ENCODE results near the gene CPB2.

Gene CPB2

DNA sequence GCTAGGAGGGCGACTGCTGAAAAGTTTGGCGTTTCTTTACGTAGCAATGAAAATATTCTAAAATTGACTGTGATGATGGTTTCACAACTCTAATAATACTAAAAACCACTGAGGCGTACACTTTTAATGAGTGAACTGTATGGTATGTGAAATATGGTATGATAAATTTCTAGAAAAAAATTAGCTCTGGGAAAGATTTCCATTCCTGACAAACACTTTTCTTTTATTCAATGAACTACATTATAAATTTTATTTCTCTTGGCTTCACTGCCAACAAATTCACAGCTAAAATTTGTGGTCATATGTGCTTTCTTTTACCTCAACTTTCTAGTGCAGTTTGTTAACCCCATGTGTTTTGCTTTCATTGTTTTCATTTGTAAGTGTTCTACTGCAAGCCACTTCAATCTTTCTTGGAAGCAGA lies 63.4 kb downstream of the CPB2 start:
- Histone ChIP-seq H3K9me3 (no peaks in the 10 kb centered on the region), H3K27me3 (ENCODE audit: low read depth) (no peaks in the 10 kb centered on the region), H3K4me1 (no peaks in the 10 kb centered on the region), H3K4me3 (no peak overlapping the region), H3K36me3 (replicated peaks) (peaks cover 8% of the 10 kb centered on the region)
- in situ Hi-C loops (cut with MboI; ENCODE audit: low sequenced_read_pairs), result no loop called here
- DNase-seq (ENCODE audit: low spot score in 2 of 2), result no peak

DNA sequence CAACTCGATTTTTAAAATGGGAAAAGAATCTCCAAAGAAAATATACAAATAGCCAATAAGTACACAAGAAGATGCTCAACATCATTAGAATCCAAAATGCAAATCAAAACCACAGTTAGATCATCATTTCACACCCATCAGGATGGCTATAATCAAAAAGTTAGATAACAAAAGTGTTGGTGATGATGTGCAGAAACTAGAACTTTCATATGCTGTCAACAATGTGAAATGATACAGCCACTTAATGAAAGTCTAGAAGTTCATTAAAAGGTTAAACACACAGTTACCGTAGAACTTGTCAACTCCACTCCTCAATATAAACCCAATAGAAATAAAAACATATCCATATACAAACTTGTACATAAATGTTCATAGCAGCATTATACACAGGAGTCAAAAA lies 64.1 kb downstream of the CPB2 start:
- Histone ChIP-seq H3K36me3 (replicated peaks) (peaks cover 8% of the 10 kb centered on the region), H3K9me3 (no peaks in the 10 kb centered on the region), H3K4me1 (no peaks in the 10 kb centered on the region), H3K27me3 (ENCODE audit: low read depth) (no peaks in the 10 kb centered on the region), H3K4me3 (no peak overlapping the region)
- no peak for DNase-seq (ENCODE audit: low spot score in 2 of 2)
- in situ Hi-C loops (cut with MboI; ENCODE audit: low sequenced_read_pairs), result no loop called here

DNA sequence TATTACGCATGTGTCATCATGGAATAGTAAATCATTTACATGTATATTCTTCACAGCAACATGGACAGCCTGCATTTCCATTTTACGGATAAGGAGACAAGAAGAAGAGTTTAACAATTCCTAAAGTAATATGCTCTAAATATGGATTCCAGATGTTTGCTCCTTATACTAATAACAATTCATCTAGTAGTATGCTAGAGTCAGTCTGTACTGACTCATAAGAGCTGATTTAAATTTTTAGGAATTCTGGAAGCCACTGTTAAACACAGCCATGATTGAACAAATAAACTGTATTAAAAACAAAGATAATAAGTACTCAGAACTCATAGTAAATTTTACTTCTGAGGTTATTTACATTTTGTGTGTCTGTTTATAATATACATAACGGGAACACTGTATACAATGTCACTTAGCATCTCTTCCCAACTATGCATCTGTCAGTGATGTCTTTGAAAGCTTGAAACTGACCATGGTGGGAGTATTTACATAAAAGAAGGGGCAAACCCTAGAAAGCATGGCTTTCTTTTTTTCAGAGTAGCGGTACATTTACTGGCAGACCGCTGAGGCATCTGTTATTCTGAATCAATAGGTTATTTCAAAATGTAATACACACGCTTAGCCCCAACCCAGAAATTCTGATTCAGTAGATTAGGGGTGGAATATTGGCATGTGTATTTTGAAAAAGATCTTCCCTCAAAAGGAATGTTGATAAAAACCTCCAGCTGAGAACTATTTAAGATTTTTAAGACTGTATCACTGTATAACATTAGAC lies 65.2 kb downstream of the CPB2 start:
- in situ Hi-C loops (cut with MboI; ENCODE audit: low sequenced_read_pairs), result no loop called here
- no peak overlapping the region for H3K4me3 ChIP-seq
- H3K36me3 ChIP-seq (replicated peaks), result peaks cover 8% of the 10 kb centered on the region
- no peak for DNase-seq (ENCODE audit: low spot score in 2 of 2)
- no peaks in the 10 kb centered on the region for H3K9me3 ChIP-seq
- H3K27me3 ChIP-seq (ENCODE audit: low read depth), result no peaks in the 10 kb centered on the region
- no peaks in the 10 kb centered on the region for H3K4me1 ChIP-seq

DNA sequence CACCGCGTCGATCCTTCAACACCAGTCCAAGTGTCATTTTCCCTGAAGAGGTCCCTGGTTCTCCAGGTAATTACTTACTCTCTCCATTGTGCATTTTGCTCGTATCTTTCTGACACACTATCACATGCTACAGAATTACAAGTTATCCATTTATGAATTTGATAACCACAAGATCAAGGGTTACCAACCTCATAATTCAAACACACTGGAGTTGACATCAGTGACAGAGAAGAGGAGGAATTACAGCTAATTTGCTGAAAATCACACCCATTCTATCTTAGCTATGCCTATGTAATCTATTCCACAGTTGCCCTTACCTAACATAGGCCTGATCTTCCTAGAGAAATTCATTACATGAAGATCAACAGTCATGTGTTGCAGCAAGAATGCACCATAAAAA lies 66.5 kb downstream of the CPB2 start:
- H3K27me3 ChIP-seq (ENCODE audit: low read depth), result no peaks in the 10 kb centered on the region
- in situ Hi-C loops (cut with MboI; ENCODE audit: low sequenced_read_pairs), result no loop called here
- peaks cover 8% of the 10 kb centered on the region for H3K36me3 ChIP-seq (replicated peaks)
- H3K4me3 ChIP-seq, result no peak overlapping the region
- DNase-seq (ENCODE audit: low spot score in 2 of 2), result no peak
- no peaks in the 10 kb centered on the region for H3K9me3 ChIP-seq
- no peaks in the 10 kb centered on the region for H3K4me1 ChIP-seq

DNA sequence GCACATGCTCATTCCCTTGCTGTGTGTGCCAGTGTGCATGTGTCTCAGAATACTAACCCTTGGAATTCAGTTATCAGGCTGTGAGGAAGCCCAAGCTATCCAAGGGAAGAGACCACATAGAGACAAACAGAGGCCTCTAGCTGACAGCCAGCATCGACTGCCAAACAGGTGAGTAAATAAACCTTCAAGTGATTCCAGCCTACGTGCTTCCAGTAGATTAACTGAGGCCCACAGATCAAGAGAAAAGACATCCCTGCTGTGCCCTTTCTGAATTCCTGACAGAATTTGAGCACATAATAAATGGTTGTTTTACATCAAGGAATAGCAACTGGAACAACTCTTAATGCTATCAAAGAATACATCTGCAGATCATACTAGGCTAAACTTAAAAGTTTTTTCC lies 69.8 kb downstream of the CPB2 start:
- in situ Hi-C loops (cut with MboI; ENCODE audit: low sequenced_read_pairs), result no loop called here
- Histone ChIP-seq H3K36me3 (replicated peaks) (no peaks in the 10 kb centered on the region; the same call in 1 of the 2 replicates), H3K27me3 (ENCODE audit: low read depth) (no peaks in the 10 kb centered on the region), H3K4me3 (no peak overlapping the region), H3K4me1 (no peaks in the 10 kb centered on the region), H3K9me3 (peaks cover 4% of the 10 kb centered on the region)
- no peak for DNase-seq (ENCODE audit: low spot score in 2 of 2)

DNA sequence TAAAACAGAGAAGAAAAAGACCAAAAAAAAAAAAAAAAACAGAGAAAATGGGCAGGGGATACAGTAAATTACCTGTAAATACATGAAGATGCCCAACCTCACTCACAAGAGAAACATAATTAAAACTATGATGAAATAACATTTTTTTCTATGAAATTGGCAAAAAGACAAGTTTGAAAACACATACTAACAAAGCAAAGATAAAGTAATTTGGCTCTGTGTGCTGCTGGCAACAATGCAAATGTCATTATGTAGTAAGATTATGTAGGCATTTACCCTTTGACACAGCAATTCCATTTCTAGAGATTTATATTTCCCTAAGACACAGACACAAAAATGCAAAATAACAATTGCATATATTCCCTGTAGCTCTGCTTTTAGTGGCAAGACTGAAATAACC lies 72.5 kb downstream of the CPB2 start:
- H3K4me3 ChIP-seq, result no peak overlapping the region

DNA sequence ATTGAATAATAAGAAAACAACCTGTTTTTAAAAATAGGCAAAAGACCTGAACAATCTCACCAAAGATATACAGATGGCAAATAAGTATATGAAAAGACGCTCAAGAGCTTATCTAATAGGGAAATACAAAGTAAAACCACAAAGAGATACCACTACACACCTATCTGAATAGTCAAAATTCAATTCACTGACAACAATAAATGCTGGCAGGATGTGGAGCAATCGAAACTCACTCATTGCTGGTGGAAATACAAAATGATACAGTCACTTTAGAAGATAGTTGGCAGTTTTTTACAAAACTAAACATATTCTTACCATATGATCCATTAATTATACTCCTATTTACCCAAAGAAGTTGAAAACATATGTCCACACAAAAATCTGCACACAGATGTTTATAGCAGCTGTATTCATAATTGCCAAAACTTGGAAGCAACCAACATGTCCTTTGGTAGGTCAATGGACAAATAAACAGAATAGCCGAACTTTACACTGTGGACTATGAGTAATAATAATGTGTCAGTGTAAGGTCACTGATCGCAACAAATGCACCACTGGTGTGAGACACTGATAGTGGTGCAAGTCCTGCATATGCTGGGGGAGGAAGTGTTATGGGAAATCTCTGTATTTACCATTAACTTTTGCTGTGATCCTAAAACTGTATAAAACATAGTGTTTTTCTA lies 73.1 kb downstream of the CPB2 start:
- no peak overlapping the region for H3K4me3 ChIP-seq
- peaks cover 7% of the 10 kb centered on the region for H3K4me1 ChIP-seq
- no peaks in the 10 kb centered on the region for H3K27me3 ChIP-seq (ENCODE audit: low read depth)
- H3K9me3 ChIP-seq, result peaks cover 5% of the 10 kb centered on the region
- in situ Hi-C loops (cut with MboI; ENCODE audit: low sequenced_read_pairs), result no loop called here
- no peak for DNase-seq (ENCODE audit: low spot score in 2 of 2)
- no peaks in the 10 kb centered on the region for H3K36me3 ChIP-seq (replicated peaks)

More for the DNA sequence above, 72.5 kb downstream of the CPB2 start:
- Histone ChIP-seq H3K9me3 (peaks cover 5% of the 10 kb centered on the region), H3K27me3 (ENCODE audit: low read depth) (no peaks in the 10 kb centered on the region), H3K4me1 (peaks cover 6% of the 10 kb centered on the region), H3K36me3 (replicated peaks) (no peaks in the 10 kb centered on the region)
- in situ Hi-C loops (cut with MboI; ENCODE audit: low sequenced_read_pairs), result no loop called here
- DNase-seq (ENCODE audit: low spot score in 2 of 2), result no peak

DNA sequence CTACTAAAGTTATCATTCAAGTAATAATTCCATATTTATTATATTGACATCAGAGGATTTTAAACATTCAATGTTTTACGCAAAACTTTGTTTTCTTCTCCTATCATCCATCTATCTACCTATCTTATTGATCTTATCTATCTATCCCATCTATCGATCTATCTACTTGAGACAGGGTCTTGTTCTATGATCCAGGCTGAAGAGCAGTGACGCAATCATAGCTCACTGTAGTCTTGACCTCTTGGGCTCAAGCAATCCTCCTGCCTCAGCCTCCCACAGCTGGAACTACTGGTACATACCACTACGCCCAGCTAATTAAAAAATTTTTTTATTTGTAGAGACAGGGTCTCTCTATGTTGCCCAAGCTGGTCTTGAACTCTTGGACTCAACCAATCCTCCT lies 79.7 kb downstream of the CPB2 start:
- peaks cover 12% of the 10 kb centered on the region for H3K4me1 ChIP-seq
- no peaks in the 10 kb centered on the region for H3K27me3 ChIP-seq (ENCODE audit: low read depth)
- no peak overlapping the region for H3K4me3 ChIP-seq
- in situ Hi-C loops (cut with MboI; ENCODE audit: low sequenced_read_pairs), result no loop called here
- DNase-seq (ENCODE audit: low spot score in 2 of 2), result no peak
- no peaks in the 10 kb centered on the region for H3K36me3 ChIP-seq (replicated peaks)
- peaks cover 2% of the 10 kb centered on the region for H3K9me3 ChIP-seq

DNA sequence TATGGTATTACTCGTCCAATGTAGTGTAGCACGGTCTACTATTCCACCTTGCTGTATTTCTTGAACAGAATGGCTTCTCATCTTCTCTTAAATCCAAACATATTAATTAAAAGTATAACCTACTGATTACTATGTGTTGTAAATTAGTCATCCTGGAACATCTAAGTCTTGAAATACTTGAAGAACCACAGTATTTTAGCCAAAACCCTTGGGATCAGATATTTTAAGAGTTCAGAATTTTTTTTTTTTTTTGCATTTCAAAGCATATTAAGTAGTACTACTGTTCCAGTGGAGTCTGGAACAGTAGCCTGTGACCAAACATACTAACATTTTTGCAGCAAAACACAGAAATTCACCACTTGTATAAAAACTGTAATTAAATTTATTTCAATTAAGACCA lies 82.4 kb downstream of the CPB2 start:
- H3K4me3 ChIP-seq, result no peak overlapping the region
- H3K27me3 ChIP-seq (ENCODE audit: low read depth), result no peaks in the 10 kb centered on the region
- DNase-seq (ENCODE audit: low spot score in 2 of 2), result no peak
- H3K36me3 ChIP-seq (replicated peaks), result peaks cover 11% of the 10 kb centered on the region
- H3K9me3 ChIP-seq, result no peaks in the 10 kb centered on the region
- in situ Hi-C loops (cut with MboI; ENCODE audit: low sequenced_read_pairs), result no loop called here
- peaks cover 8% of the 10 kb centered on the region; the same call in 1 of the 2 replicates for H3K4me1 ChIP-seq

DNA sequence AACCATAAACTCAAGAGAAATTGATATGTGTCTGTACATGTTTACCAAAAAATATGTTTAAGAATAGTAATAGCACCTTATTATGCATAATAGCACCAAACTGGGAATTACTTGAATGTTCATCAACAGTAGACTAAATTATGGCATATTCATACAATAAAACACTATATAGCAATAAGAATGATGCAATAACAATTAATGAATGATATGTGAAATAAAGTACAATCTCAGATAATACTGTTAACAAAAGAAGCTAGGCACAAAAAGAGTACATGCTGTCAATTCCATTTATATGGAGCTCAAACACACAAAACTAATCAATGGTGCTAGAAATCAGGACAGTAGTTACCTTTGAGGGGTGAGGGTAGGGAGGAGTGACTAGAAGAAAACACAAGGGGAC lies 88.6 kb downstream of the CPB2 start:
- no peaks in the 10 kb centered on the region for H3K27me3 ChIP-seq (ENCODE audit: low read depth)
- no peak overlapping the region for H3K4me3 ChIP-seq
- H3K36me3 ChIP-seq (replicated peaks), result peaks cover 25% of the 10 kb centered on the region
- H3K4me1 ChIP-seq, result peaks cover 5% of the 10 kb centered on the region; the same call in 1 of the 2 replicates
- no peaks in the 10 kb centered on the region for H3K9me3 ChIP-seq
- in situ Hi-C loops (cut with MboI; ENCODE audit: low sequenced_read_pairs), result no loop called here
- no peak for DNase-seq (ENCODE audit: low spot score in 2 of 2)

DNA sequence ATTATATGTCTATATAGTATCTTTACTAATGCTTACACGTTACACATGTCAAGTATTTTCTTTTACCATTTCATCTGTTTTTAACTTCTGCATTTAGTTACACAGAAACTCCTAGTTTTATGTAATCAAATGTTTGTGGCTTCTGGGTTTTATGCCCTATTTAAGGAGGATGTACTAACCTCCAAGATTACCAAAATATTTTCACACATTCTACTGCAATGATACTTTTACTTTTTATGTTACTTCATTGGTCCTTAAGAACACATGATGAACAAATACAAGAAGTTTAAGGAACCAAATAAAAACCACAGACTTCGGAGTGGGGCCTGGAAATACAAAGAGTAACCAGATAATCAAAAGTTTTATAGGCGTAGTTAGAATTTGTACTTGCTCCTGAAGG lies 89.5 kb downstream of the CPB2 start:
- Histone ChIP-seq H3K4me3 (no peak overlapping the region), H3K4me1 (no peaks in the 10 kb centered on the region), H3K9me3 (no peaks in the 10 kb centered on the region), H3K36me3 (replicated peaks) (peaks cover 25% of the 10 kb centered on the region), H3K27me3 (ENCODE audit: low read depth) (no peaks in the 10 kb centered on the region)
- in situ Hi-C loops (cut with MboI; ENCODE audit: low sequenced_read_pairs), result no loop called here
- no peak for DNase-seq (ENCODE audit: low spot score in 2 of 2)

DNA sequence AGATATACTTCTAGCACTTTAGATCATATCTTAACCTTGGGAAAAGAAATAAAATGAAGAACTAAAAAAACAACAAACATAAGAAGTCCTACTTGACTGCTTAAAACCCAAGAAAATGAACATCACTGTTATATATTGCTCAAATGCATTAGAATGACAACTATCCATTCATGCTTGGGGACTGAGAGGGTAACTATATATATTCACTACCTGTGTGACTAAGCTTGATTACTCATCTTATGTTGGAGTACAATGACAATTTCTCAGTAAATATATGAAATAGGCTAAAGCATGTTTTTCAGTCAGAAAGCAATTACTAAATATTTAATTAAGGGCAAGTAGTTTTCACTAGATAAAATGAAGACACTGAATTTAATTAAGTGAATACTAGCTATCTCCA lies 92.4 kb downstream of the CPB2 start:
- in situ Hi-C loops (cut with MboI; ENCODE audit: low sequenced_read_pairs), result no loop called here
- Histone ChIP-seq H3K9me3 (no peaks in the 10 kb centered on the region), H3K4me3 (no peak overlapping the region), H3K4me1 (no peaks in the 10 kb centered on the region; the same call in 1 of the 2 replicates), H3K36me3 (replicated peaks) (peaks cover 14% of the 10 kb centered on the region), H3K27me3 (ENCODE audit: low read depth) (no peaks in the 10 kb centered on the region)
- DNase-seq (ENCODE audit: low spot score in 2 of 2), result no peak

DNA sequence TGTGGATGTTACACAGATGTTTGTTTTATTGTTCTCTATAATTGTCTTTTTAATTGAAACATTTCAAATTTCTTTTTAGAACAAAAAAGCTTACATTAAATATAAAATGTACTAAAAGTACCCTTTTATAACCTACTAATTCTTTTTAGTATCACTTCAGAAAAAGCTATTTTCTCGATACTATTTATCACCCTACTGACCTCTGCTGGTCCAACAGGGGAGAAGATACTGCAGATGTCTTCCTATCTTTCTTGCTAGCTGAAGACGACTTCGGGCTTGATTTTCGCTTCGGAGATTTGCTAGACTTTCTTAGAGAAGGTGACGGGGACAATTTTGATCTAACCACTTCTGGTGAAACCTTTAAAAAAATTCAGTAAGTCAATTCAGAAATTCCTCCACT lies 94.7 kb downstream of the CPB2 start:
- peaks cover 3% of the 10 kb centered on the region for H3K36me3 ChIP-seq (replicated peaks)
- peak in 1 of 2 experiments; percentile 11 for DNase-seq (ENCODE audit: low spot score in 2 of 2)
- no peaks in the 10 kb centered on the region; the same call in 1 of the 2 replicates for H3K4me1 ChIP-seq
- H3K9me3 ChIP-seq, result no peaks in the 10 kb centered on the region
- H3K4me3 ChIP-seq, result no peak overlapping the region
- no peaks in the 10 kb centered on the region for H3K27me3 ChIP-seq (ENCODE audit: low read depth)
- in situ Hi-C loops (cut with MboI; ENCODE audit: low sequenced_read_pairs), result no loop called here

DNA sequence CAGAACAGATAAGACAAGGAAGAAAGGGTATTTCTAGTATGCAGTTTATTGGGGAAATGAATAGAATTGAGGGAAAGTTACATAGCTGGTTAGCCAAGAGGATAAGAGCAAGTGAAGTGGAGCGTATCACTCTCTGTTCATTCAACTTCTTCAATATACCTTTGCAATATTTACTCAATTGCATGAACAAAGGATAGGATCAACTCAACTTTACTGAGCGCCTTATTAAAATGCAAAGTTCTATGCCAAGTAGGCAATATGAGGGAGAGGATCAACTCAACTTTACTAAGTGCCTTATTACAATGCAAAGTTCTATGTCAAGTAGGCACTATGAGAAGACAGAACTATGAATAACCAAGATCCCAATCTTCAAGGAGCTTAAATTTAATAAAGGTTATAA lies 96.2 kb downstream of the CPB2 start:
- Histone ChIP-seq H3K4me1 (peaks cover 4% of the 10 kb centered on the region), H3K4me3 (no peak overlapping the region), H3K36me3 (replicated peaks) (peaks cover 3% of the 10 kb centered on the region), H3K27me3 (ENCODE audit: low read depth) (no peaks in the 10 kb centered on the region), H3K9me3 (no peaks in the 10 kb centered on the region)
- peak in 1 of 2 experiments; percentile 75 for DNase-seq (ENCODE audit: low spot score in 2 of 2)
- in situ Hi-C loops (cut with MboI; ENCODE audit: low sequenced_read_pairs), result no loop called here

All from HAP-1 (cell line).